Ishikawa (cell line): Measurements from ENCODE around the gene OTUD4.

Source experiments
- CEBPB ChIP-seq: IDR thresholded peaks from 2 replicates; pipeline ENCODE4 v1.6.1; 2012
- CREB1 ChIP-seq: IDR thresholded peaks from 2 replicates; pipeline ENCODE4 v1.6.1; 2012; ENCODE audit warnings: low read depth
- EGR1 ChIP-seq: IDR thresholded peaks from 2 replicates; pipeline ENCODE4 v1.6.1; 2012
- RAD21 ChIP-seq: IDR thresholded peaks from 2 replicates; pipeline ENCODE4 v1.6.1; 2012; ENCODE audit warnings: low read depth
- TAF1 ChIP-seq: IDR thresholded peaks from 2 replicates; pipeline ENCODE4 v1.6.1; 2012; ENCODE audit warnings: low read depth, mild to moderate bottlenecking
- TEAD4 ChIP-seq: IDR thresholded peaks from 2 replicates; pipeline ENCODE4 v1.6.1; 2012
- TF ChIP-seq, protein P1 (sequence below): IDR thresholded peaks from 2 replicates; pipeline ENCODE4 v1.6.1; 2012; ENCODE audit warnings: low read depth, mild to moderate bottlenecking

- no peak for TF ChIP-seq TAF1
- no peak for TF ChIP-seq CEBPB
- TF ChIP-seq, protein P1, sequence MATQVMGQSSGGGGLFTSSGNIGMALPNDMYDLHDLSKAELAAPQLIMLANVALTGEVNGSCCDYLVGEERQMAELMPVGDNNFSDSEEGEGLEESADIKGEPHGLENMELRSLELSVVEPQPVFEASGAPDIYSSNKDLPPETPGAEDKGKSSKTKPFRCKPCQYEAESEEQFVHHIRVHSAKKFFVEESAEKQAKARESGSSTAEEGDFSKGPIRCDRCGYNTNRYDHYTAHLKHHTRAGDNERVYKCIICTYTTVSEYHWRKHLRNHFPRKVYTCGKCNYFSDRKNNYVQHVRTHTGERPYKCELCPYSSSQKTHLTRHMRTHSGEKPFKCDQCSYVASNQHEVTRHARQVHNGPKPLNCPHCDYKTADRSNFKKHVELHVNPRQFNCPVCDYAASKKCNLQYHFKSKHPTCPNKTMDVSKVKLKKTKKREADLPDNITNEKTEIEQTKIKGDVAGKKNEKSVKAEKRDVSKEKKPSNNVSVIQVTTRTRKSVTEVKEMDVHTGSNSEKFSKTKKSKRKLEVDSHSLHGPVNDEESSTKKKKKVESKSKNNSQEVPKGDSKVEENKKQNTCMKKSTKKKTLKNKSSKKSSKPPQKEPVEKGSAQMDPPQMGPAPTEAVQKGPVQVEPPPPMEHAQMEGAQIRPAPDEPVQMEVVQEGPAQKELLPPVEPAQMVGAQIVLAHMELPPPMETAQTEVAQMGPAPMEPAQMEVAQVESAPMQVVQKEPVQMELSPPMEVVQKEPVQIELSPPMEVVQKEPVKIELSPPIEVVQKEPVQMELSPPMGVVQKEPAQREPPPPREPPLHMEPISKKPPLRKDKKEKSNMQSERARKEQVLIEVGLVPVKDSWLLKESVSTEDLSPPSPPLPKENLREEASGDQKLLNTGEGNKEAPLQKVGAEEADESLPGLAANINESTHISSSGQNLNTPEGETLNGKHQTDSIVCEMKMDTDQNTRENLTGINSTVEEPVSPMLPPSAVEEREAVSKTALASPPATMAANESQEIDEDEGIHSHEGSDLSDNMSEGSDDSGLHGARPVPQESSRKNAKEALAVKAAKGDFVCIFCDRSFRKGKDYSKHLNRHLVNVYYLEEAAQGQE = no peak
- TF ChIP-seq RAD21 = no peak
- no peak for TF ChIP-seq TEAD4
- TF ChIP-seq EGR1 = no peak
- TF ChIP-seq CREB1 = no peak
Measured at GRCh38 chr4:145156986-145157385, 23.4 kb downstream of the OTUD4 start.
